GM23338 (cell line): Measurements from ENCODE around the gene TSACC.

Experiments used
- CREB1 ChIP-seq: fragments of 250-450 bp; sonication (Bioruptor Pico); IDR thresholded peaks from 2 replicates; pipeline ENCODE4 v1.5.0; 2020; ENCODE audit warnings: low read depth, mild to moderate bottlenecking, moderate library complexity
- ETS1 ChIP-seq: IDR thresholded peaks from 2 replicates; pipeline ENCODE4 v1.6.1; 2016; ENCODE audit warnings: antibody characterized with exemption
- EZH2 ChIP-seq: fragments of 200-600 bp; sonication (generic); IDR thresholded peaks from one replicate; pipeline ENCODE4 v1.8.0; 2017; ENCODE audit warnings: antibody characterized with exemption, mild to moderate bottlenecking, low read depth; ENCODE audit not compliant: unreplicated experiment
- EZH2phosphoT487 ChIP-seq: fragments of 200-600 bp; sonication (generic); IDR thresholded peaks from one replicate; pipeline ENCODE4 v1.8.1; 2018; ENCODE audit warnings: antibody characterized with exemption; ENCODE audit not compliant: unreplicated experiment
- JUNB ChIP-seq: IDR thresholded peaks from one replicate; pipeline ENCODE4 v1.6.1; 2016; ENCODE audit warnings: antibody characterized with exemption; ENCODE audit not compliant: unreplicated experiment
- POLR2AphosphoS5 ChIP-seq: IDR thresholded peaks from 2 replicates; pipeline ENCODE4 v1.6.1; 2016; ENCODE audit warnings: antibody characterized with exemption, low read depth
- STAT1 ChIP-seq: IDR thresholded peaks from one replicate; pipeline ENCODE4 v1.6.1; 2016; ENCODE audit warnings: antibody characterized with exemption; ENCODE audit not compliant: unreplicated experiment
- ZNF114 ChIP-seq: fragments of 250-450 bp; sonication (Bioruptor Pico); IDR thresholded peaks from 2 replicates; pipeline ENCODE4 v1.5.0; 2020; ENCODE audit warnings: mild to moderate bottlenecking, moderate library complexity
- ZNF331 ChIP-seq: fragments of 250-450 bp; sonication (Bioruptor Pico); IDR thresholded peaks from 2 replicates; pipeline ENCODE4 v1.5.0; 2020; ENCODE audit warnings: low read depth, mild to moderate bottlenecking, moderate library complexity
- ZNF462 ChIP-seq: fragments of 250-450 bp; sonication (Bioruptor Pico); IDR thresholded peaks from 2 replicates; pipeline ENCODE4 v1.5.0; 2020; ENCODE audit warnings: mild to moderate bottlenecking, moderate library complexity
- TF ChIP-seq, protein P1 (sequence below), 2 experiments: fragments of 200-600 bp in 1 of 2; sonication (generic) in 1 of 2; conservative IDR thresholded peaks; 2 replicates each; pipeline versions ENCODE4 v1.5.1 to v1.6.1; 2016 to 2017; ENCODE audit warnings: antibody characterized with exemption in 2 of 2, low read depth in 2 of 2, mild to moderate bottlenecking in 2 of 2, moderate library complexity in 1 of 2
- TF ChIP-seq, protein P2 (sequence below): IDR thresholded peaks from one replicate; pipeline ENCODE4 v1.6.1; 2018; ENCODE audit warnings: antibody characterized with exemption; ENCODE audit not compliant: unreplicated experiment

DNA sequence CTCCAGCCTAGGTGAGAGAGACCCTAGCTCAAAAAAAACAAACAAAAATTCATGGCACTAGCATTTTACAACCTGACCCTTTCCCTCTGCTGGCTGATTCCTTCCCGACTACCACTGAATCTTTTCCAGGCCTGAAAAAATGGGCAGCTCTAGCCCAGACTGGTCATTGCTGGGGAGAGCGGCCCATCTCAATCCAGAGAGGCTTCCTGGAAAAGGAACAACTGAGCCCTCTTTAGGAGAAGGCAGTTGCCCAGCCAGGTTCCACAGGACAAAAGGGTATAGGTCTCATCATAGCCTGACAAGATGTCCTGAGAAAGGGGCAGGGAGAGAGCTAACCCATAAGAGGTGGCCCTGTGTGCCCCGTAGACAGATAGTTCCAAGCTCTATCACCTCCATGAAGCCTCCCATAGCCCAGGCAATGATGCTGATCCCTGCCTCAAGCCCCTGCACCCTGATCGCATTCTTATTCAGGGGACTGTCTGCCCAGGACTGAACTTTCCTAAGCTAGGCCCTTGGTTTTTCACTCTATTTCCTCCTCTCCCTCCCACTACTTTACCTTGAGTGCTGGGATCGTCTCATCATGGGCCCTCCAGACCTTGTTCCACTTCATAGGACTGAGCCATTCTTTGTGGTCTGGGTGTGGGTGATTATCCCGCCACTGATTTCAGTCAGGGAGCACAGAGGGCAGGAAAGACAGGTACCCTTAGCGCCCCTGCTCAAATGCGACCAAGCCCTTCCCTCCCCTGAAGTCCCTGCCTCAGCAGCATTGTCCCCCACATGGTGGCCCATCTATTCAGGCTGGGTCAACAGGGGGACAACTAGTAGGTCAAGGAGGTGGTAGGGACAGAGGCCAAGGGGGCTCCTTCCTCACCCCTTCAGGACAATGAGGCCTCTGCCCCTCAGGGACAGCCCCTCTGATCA lies 48.9 kb downstream of the TSACC start:
- TF ChIP-seq, protein P1, sequence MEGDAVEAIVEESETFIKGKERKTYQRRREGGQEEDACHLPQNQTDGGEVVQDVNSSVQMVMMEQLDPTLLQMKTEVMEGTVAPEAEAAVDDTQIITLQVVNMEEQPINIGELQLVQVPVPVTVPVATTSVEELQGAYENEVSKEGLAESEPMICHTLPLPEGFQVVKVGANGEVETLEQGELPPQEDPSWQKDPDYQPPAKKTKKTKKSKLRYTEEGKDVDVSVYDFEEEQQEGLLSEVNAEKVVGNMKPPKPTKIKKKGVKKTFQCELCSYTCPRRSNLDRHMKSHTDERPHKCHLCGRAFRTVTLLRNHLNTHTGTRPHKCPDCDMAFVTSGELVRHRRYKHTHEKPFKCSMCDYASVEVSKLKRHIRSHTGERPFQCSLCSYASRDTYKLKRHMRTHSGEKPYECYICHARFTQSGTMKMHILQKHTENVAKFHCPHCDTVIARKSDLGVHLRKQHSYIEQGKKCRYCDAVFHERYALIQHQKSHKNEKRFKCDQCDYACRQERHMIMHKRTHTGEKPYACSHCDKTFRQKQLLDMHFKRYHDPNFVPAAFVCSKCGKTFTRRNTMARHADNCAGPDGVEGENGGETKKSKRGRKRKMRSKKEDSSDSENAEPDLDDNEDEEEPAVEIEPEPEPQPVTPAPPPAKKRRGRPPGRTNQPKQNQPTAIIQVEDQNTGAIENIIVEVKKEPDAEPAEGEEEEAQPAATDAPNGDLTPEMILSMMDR (conservative IDR thresholded peaks at IDR 0.05; ENCODE audit: low read depth in 2 of 2) = no peak
- TF ChIP-seq, protein P2, sequence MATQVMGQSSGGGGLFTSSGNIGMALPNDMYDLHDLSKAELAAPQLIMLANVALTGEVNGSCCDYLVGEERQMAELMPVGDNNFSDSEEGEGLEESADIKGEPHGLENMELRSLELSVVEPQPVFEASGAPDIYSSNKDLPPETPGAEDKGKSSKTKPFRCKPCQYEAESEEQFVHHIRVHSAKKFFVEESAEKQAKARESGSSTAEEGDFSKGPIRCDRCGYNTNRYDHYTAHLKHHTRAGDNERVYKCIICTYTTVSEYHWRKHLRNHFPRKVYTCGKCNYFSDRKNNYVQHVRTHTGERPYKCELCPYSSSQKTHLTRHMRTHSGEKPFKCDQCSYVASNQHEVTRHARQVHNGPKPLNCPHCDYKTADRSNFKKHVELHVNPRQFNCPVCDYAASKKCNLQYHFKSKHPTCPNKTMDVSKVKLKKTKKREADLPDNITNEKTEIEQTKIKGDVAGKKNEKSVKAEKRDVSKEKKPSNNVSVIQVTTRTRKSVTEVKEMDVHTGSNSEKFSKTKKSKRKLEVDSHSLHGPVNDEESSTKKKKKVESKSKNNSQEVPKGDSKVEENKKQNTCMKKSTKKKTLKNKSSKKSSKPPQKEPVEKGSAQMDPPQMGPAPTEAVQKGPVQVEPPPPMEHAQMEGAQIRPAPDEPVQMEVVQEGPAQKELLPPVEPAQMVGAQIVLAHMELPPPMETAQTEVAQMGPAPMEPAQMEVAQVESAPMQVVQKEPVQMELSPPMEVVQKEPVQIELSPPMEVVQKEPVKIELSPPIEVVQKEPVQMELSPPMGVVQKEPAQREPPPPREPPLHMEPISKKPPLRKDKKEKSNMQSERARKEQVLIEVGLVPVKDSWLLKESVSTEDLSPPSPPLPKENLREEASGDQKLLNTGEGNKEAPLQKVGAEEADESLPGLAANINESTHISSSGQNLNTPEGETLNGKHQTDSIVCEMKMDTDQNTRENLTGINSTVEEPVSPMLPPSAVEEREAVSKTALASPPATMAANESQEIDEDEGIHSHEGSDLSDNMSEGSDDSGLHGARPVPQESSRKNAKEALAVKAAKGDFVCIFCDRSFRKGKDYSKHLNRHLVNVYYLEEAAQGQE = no peak
- TF ChIP-seq JUNB (no peak), CREB1 (no peak), POLR2AphosphoS5 (no peak), STAT1 (no peak), EZH2 (no peak), EZH2phosphoT487 (no peak), ZNF331 (CRISPR knock-in tag) (no peak), ZNF114 (CRISPR knock-in tag) (no peak), ETS1 (no peak), ZNF462 (CRISPR knock-in tag) (no peak)
